H9 (cell line): ENCODE measurements around the gene OCRL. TPM values are rescaled to one million over a fixed set of nuclear protein-coding genes. Genes with fewer than 3 reads are reported as not detected.

Experiments
- DNase-seq: peaks from one replicate; pipeline ENCODE4 v3.0.0-alpha.2; 2017
- H2AFZ ChIP-seq: one replicate; pipeline ENCODE4 v1.6.1; 2013; ENCODE audit warnings: mild to moderate bottlenecking, low read length, control low read depth, moderate library complexity
- H2AK5ac ChIP-seq: 2 replicates; pipeline ENCODE4 v1.6.1; 2013; ENCODE audit warnings: low read length, control low read depth, mixed read lengths; ENCODE audit not compliant: insufficient read length
- H2BK120ac ChIP-seq: one replicate; pipeline ENCODE4 v1.6.1; 2013; ENCODE audit warnings: low read depth, mild to moderate bottlenecking, low read length, control low read depth, inconsistent platforms; ENCODE audit not compliant: poor library complexity, severe bottlenecking
- H2BK12ac ChIP-seq: 2 replicates; pipeline ENCODE4 v1.6.1; 2013; ENCODE audit warnings: low read length, control low read depth, mixed read lengths, low read depth; ENCODE audit not compliant: insufficient read length
- H2BK15ac ChIP-seq: 2 replicates; pipeline ENCODE4 v1.6.1; 2013; ENCODE audit warnings: low read depth, low read length, control low read depth
- H2BK20ac ChIP-seq: one replicate; pipeline ENCODE4 v1.6.1; 2013; ENCODE audit warnings: low read depth, mild to moderate bottlenecking, low read length, control low read depth, inconsistent platforms; ENCODE audit not compliant: poor library complexity, severe bottlenecking
- H2BK5ac ChIP-seq: 2 replicates; pipeline ENCODE4 v1.6.1; 2013; ENCODE audit warnings: low read length, control low read depth, mixed read lengths; ENCODE audit not compliant: insufficient read length
- H3K14ac ChIP-seq: 2 replicates; pipeline ENCODE4 v1.6.1; 2013; ENCODE audit warnings: low read length, control low read depth; ENCODE audit not compliant: insufficient read depth
- H3K18ac ChIP-seq: 2 replicates; pipeline ENCODE4 v1.6.1; 2013; ENCODE audit warnings: low read depth, mild to moderate bottlenecking, mixed read lengths, low read length, control low read depth; ENCODE audit not compliant: insufficient read length
- H3K23ac ChIP-seq: 2 replicates; pipeline ENCODE4 v1.6.1; 2013; ENCODE audit warnings: low read length, control low read depth, mixed read lengths, low read depth; ENCODE audit not compliant: insufficient read length
- H3K23me2 ChIP-seq: 2 replicates; pipeline ENCODE4 v1.6.1; 2013; ENCODE audit warnings: low read depth, mild to moderate bottlenecking, mixed read lengths, low read length, control low read depth; ENCODE audit not compliant: insufficient read length, poor library complexity, severe bottlenecking
- H3K27ac ChIP-seq: 2 replicates; pipeline ENCODE4 v1.5.1; 2013; ENCODE audit warnings: low read length, control low read depth, mixed read lengths, low read depth; ENCODE audit not compliant: insufficient read length
- H3K27me3 ChIP-seq: 2 replicates; pipeline ENCODE4 v1.6.1; 2013; ENCODE audit warnings: low read length, control low read depth, inconsistent platforms; ENCODE audit not compliant: insufficient read depth
- H3K4ac ChIP-seq: 2 replicates; pipeline ENCODE4 v1.6.1; 2013; ENCODE audit warnings: low read depth, mild to moderate bottlenecking, control low read depth, inconsistent platforms, low read length, moderate library complexity
- H3K4me1 ChIP-seq: 2 replicates; pipeline ENCODE4 v1.6.1; 2013; ENCODE audit warnings: low read length, control low read depth, inconsistent platforms; ENCODE audit not compliant: insufficient read depth
- H3K4me2 ChIP-seq: 2 replicates; pipeline ENCODE4 v1.6.1; 2013; ENCODE audit warnings: low read length, control low read depth, mixed read lengths; ENCODE audit not compliant: insufficient read length, insufficient read depth
- H3K56ac ChIP-seq: 2 replicates; pipeline ENCODE4 v1.6.1; 2013; ENCODE audit warnings: low read depth, mild to moderate bottlenecking, mixed read lengths, low read length, control low read depth; ENCODE audit not compliant: insufficient read length
- H3K79me1 ChIP-seq: 2 replicates; pipeline ENCODE4 v1.6.1; 2013; ENCODE audit warnings: low read depth, mild to moderate bottlenecking, moderate library complexity, low read length, control low read depth, inconsistent platforms; ENCODE audit not compliant: insufficient read depth, poor library complexity, severe bottlenecking
- H3K79me2 ChIP-seq: 2 replicates; pipeline ENCODE4 v1.6.1; 2013; ENCODE audit warnings: low read length, control low read depth, inconsistent platforms; ENCODE audit not compliant: insufficient read depth
- H3K9ac ChIP-seq: 2 replicates; pipeline ENCODE4 v1.6.1; 2013; ENCODE audit warnings: low read length, control low read depth, mixed read lengths; ENCODE audit not compliant: insufficient read length; ENCODE audit errors: extremely low read depth
- H3K9me3 ChIP-seq: one replicate; pipeline ENCODE4 v1.6.1; 2013; ENCODE audit warnings: low read depth, low read length, inconsistent platforms; ENCODE audit not compliant: control insufficient read depth
- H3T11ph ChIP-seq: one replicate; pipeline ENCODE4 v1.6.1; 2013; ENCODE audit warnings: mild to moderate bottlenecking, low read length, control low read depth, inconsistent platforms
- H4K20me1 ChIP-seq: one replicate; pipeline ENCODE4 v1.6.1; 2013; ENCODE audit not compliant: control insufficient read depth, insufficient read length, insufficient read depth
- H4K5ac ChIP-seq: 2 replicates; pipeline ENCODE4 v1.6.1; 2013; ENCODE audit warnings: low read depth, mild to moderate bottlenecking, mixed read lengths, low read length, control low read depth; ENCODE audit not compliant: insufficient read length
- H4K8ac ChIP-seq: replicated peaks from 2 replicates; pipeline ENCODE4 v1.6.1; 2013; ENCODE audit warnings: low read length, control low read depth, mixed read lengths, low read depth; ENCODE audit not compliant: insufficient read length
- H4K91ac ChIP-seq: 2 replicates; pipeline ENCODE4 v1.6.1; 2013; ENCODE audit warnings: low read depth, mild to moderate bottlenecking, moderate library complexity, mixed read lengths, low read length, control low read depth; ENCODE audit not compliant: insufficient read length
- H3K27ac Mint-ChIP-seq, 3 experiments: 2 replicates in 2 of 3; 3 replicates in 1 of 3; pipeline ENCODE4 v1.8.0; 2020 to 2021; ENCODE audit warnings: mixed read lengths in 3 of 3, mild to moderate bottlenecking in 1 of 3, moderate library complexity in 1 of 3
- H3K27me3 Mint-ChIP-seq: 2 replicates; pipeline ENCODE4 v1.8.0; 2021; ENCODE audit warnings: low read depth, mild to moderate bottlenecking, moderate library complexity, mixed read lengths
- H3K36me3 Mint-ChIP-seq, 3 experiments: 2 replicates in 2 of 3; 3 replicates in 1 of 3; pipeline ENCODE4 v1.8.0; 2020 to 2021; ENCODE audit warnings: low read depth in 3 of 3, mixed read lengths in 3 of 3; ENCODE audit not compliant: insufficient read depth in 1 of 3
- H3K4me1 Mint-ChIP-seq, 2 experiments: 2 replicates each; pipeline ENCODE4 v1.8.0; 2020; ENCODE audit warnings: mixed read lengths in 2 of 2
- H3K4me3 Mint-ChIP-seq, 2 experiments: 2 replicates in 1 of 2; 3 replicates in 1 of 2; pipeline ENCODE4 v1.8.0; 2020 to 2021; ENCODE audit warnings: mild to moderate bottlenecking in 2 of 2, mixed read lengths in 2 of 2, moderate library complexity in 1 of 2
- H3K9me3 Mint-ChIP-seq, 2 experiments: 2 replicates in 1 of 2; 3 replicates in 1 of 2; pipeline ENCODE4 v1.8.0; 2020; ENCODE audit warnings: mild to moderate bottlenecking in 2 of 2, mixed read lengths in 2 of 2, moderate library complexity in 1 of 2
- CTCF ChIP-seq: fragments of 200-600 bp; sonication (generic); conservative IDR thresholded peaks from 3 replicates; pipeline ENCODE4 v1.8.0; 2021; ENCODE audit warnings: antibody characterized with exemption, mild to moderate bottlenecking
- WGBS: extraction: QIAGEN DNeasy Blood & Tissue Kit; methylation state at CpG from one replicate; pipeline ENCODE4 v1.1.7; 2013; ENCODE audit warnings: missing lambda C conversion rate, low lambda C conversion rate, mixed read lengths; ENCODE audit not compliant: insufficient read length; ENCODE audit errors: extremely low coverage; 5-methylcytosine and 5-hydroxymethylcytosine counted together
- total RNA-seq: library from RNA; stranded (reverse); gene quantifications from 2 replicates; pipeline ENCODE4 v1.2.1, GENCODE V29; 2021

Gene OCRL
- total RNA-seq, 1 experiment from 2014 or later, result 31.4 TPM

DNA sequence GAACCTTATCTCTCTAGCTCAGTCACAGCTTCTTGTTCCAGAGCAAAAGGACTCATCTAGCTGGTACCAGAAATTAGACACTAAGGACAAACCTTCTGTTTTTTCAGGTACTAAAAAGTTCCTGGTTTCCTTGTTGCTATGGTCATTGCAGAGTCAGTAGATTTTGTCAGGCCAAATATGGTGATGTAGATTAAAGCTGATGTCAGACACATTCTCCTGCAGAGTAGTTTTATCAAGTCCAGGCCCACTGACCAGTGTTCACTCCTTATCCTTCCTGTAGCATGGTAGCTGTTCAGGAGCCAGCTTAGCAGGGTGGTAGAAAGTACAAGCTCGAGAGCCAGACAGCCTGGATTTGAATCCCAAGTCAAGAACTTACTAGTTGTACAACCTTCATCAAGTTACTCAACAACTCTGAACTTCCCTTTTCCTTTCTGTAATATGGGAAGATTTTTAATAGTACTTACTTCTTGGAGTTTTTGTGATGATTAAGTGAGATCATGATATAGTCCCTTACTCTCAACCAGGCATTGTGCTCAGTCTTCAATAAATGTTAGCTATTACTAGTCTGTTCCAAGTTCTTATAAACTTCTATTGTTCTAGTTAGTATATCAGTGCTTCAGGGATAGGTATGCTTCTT lies 17.9 kb downstream of the OCRL start:
- Histone ChIP-seq H3K27me3 (no peaks in the 10 kb centered on the region), H4K5ac (no peak overlapping the region), H3K4ac (no peak overlapping the region), H3K23me2 (no peaks in the 10 kb centered on the region), H2BK120ac (no peak overlapping the region), H3K9me3 (no peaks in the 10 kb centered on the region), H3K27ac (no peak overlapping the region), H2BK15ac (no peak overlapping the region), H3K18ac (no peak overlapping the region), H3K9ac (no peak overlapping the region), H2BK20ac (no peak overlapping the region), H3K56ac (no peak overlapping the region), H3K79me2 (no peaks in the 10 kb centered on the region), H3K4me2 (no peak overlapping the region), H4K8ac (no peak overlapping the region), H4K91ac (no peak overlapping the region), H3K23ac (no peak overlapping the region), H2AK5ac (no peak overlapping the region), H2AFZ (no peak overlapping the region), H3K4me1 (no peaks in the 10 kb centered on the region), H4K20me1 (no peaks in the 10 kb centered on the region), H3K79me1 (no peaks in the 10 kb centered on the region), H2BK12ac (no peak overlapping the region), H3K14ac (no peak overlapping the region), H3T11ph (no peak overlapping the region), H2BK5ac (no peak overlapping the region)
- no peaks in the 10 kb centered on the region for H3K4me1 Mint-ChIP-seq
- no CpG with 5 or more reads among the region's 1 CpG for WGBS
- H3K9me3 Mint-ChIP-seq, result no peaks in the 10 kb centered on the region; a peak in 1 of 5 replicates
- peaks cover 23 to 64% (median 63%) of the 10 kb centered on the region in 3 experiments; a peak in 6 of 7 replicates for H3K36me3 Mint-ChIP-seq
- H3K4me3 Mint-ChIP-seq, result no peak overlapping the region
- no peak for TF ChIP-seq CTCF
- H3K27ac Mint-ChIP-seq, result no peak overlapping the region
- DNase-seq, result no peak
- no peaks in the 10 kb centered on the region for H3K27me3 Mint-ChIP-seq
